NCI-H526 treated with DMSO at 0.1 percent for 48 hours (cell line): Measurements from ENCODE around the gene KRT33A.
A peak's percentile ranks its signal among the peaks of the same experiment; 100 is the strongest.

ENCODE experiments used
- DNase-seq: peaks from one replicate; lab custom pipeline; 2025; lab: John Stamatoyannopoulos, UW

The KRT33A gene

GRCh38 chr17:41329279-41329948 is 21.2 kb downstream of the KRT33A start:
- peak; percentile 1 for DNase-seq

GRCh38 chr17:41328207-41328606 is 22.4 kb downstream of the KRT33A start:
- no peak for DNase-seq

- no peak for DNase-seq
Measured at GRCh38 chr17:41327411-41328120, 23.1 kb downstream of the KRT33A start.

- DNase-seq = no peak
Measured at GRCh38 chr17:41326173-41327145, 24.2 kb downstream of the KRT33A start.

GRCh38 chr17:41325611-41326010 is 25.0 kb downstream of the KRT33A start:
- DNase-seq = no peak

GRCh38 chr17:41325126-41325525 is 25.5 kb downstream of the KRT33A start:
- no peak for DNase-seq

GRCh38 chr17:41324180-41325075 is 26.2 kb downstream of the KRT33A start:
- DNase-seq = peak; percentile 13

GRCh38 chr17:41322903-41323895 is 27.4 kb downstream of the KRT33A start:
- no peak for DNase-seq

GRCh38 chr17:41322094-41322902 is 28.3 kb downstream of the KRT33A start:
- peak; percentile 41 for DNase-seq

GRCh38 chr17:41318231-41318630 is 32.4 kb downstream of the KRT33A start:
- DNase-seq = no peak

- no peak for DNase-seq
Measured at GRCh38 chr17:41315814-41316445, 34.7 kb downstream of the KRT33A start.

- no peak for DNase-seq
Measured at GRCh38 chr17:41315204-41315794, 35.3 kb downstream of the KRT33A start, which contains the start of gene KRTAP17-1. Gene KRTAP17-1, minus strand, starts transcription at chr17:41315710. Its CDS starts 60 bp downstream, at chr17:41315650.

GRCh38 chr17:41311111-41311510 is 39.5 kb downstream of the KRT33A start:
- DNase-seq = no peak

- DNase-seq = no peak
Measured at GRCh38 chr17:41308918-41309359, 41.7 kb downstream of the KRT33A start, which contains the start of gene KRTAP16-1. Gene KRTAP16-1, minus strand, starts transcription at chr17:41309309. Its CDS starts 56 bp downstream, at chr17:41309253.

GRCh38 chr17:41308251-41308917 is 42.2 kb downstream of the KRT33A start:
- DNase-seq = no peak

GRCh38 chr17:41307647-41308046 is 43.0 kb downstream of the KRT33A start:
- no peak for DNase-seq

GRCh38 chr17:41304091-41304490 is 46.5 kb downstream of the KRT33A start:
- no peak for DNase-seq
